ENCODE data around the gene RIC8B. TPM values are rescaled to one million over a fixed set of nuclear protein-coding genes. Genes with fewer than 3 reads are reported as not detected.

Gene RIC8B
- total RNA-seq, 6 experiments from 2014 or later = 5.9 to 10.6 (median 6.5) TPM

GRCh38 chr12:106885541-106886249 lies 111.2 kb downstream of the RIC8B start:
- WGBS (ENCODE audit: insufficient coverage, low coverage, low lambda C conversion rate, missing lambda C conversion rate) = 98% methylated on average over 4 of the region's 4 CpGs
- intact Hi-C loops (cut with DNase I) = no loop called here
- no peaks in the 10 kb centered on the region for H3K9me3 ChIP-seq

DNA sequence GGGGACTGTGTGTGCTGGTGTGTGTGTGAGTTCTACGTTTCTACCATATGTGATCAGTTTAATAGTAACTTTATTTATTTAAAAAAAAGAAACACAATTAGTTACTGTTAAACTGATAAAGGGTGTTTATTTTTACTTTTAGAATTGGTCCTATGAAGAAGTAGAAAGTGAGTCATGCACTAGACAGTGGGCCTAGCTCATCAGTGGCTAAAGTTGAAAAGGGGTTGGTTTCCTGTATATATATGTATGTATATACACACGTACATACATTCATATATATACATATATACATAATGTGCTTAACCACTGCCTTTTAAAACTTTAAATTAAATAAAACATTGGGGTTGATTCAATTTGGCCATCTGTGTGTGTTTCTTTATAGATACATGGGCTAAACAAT lies 112.5 kb downstream of the RIC8B start:
- ATAC-seq = no peak
- no peak overlapping the region for H3K27ac ChIP-seq
- 79% methylated on average over 2 of the region's 2 CpGs for WGBS (ENCODE audit: insufficient coverage, low coverage, low lambda C conversion rate, missing lambda C conversion rate)
- H3K36me3 ChIP-seq = peaks cover 0 to 21% (median 7%) of the 10 kb centered on the region in 4 donors
- no peaks in the 10 kb centered on the region for H3K4me1 ChIP-seq
- H3K9me3 ChIP-seq = no peaks in the 10 kb centered on the region
- H3K4me3 ChIP-seq = no peak overlapping the region
- intact Hi-C loops (cut with DNase I) = no loop called here
- no peaks in the 10 kb centered on the region for H3K27me3 ChIP-seq
- TF ChIP-seq, protein P1, sequence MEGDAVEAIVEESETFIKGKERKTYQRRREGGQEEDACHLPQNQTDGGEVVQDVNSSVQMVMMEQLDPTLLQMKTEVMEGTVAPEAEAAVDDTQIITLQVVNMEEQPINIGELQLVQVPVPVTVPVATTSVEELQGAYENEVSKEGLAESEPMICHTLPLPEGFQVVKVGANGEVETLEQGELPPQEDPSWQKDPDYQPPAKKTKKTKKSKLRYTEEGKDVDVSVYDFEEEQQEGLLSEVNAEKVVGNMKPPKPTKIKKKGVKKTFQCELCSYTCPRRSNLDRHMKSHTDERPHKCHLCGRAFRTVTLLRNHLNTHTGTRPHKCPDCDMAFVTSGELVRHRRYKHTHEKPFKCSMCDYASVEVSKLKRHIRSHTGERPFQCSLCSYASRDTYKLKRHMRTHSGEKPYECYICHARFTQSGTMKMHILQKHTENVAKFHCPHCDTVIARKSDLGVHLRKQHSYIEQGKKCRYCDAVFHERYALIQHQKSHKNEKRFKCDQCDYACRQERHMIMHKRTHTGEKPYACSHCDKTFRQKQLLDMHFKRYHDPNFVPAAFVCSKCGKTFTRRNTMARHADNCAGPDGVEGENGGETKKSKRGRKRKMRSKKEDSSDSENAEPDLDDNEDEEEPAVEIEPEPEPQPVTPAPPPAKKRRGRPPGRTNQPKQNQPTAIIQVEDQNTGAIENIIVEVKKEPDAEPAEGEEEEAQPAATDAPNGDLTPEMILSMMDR (IDR thresholded peaks at IDR 0.05) = no peak
- TF ChIP-seq POLR2A (IDR thresholded peaks at IDR 0.05) = no peak
- no peak for DNase-seq

More at GRCh38 chr12:106885541-106886249, 111.2 kb downstream of the RIC8B start:
- no peak for ATAC-seq
- no peak for DNase-seq
- no peaks in the 10 kb centered on the region for H3K27me3 ChIP-seq
- peaks cover 0 to 26% (median 7%) of the 10 kb centered on the region in 4 donors for H3K36me3 ChIP-seq
- H3K4me1 ChIP-seq = no peaks in the 10 kb centered on the region
- TF ChIP-seq, protein P1 (IDR thresholded peaks at IDR 0.05) = no peak
- TF ChIP-seq POLR2A (IDR thresholded peaks at IDR 0.05) = no peak
- H3K27ac ChIP-seq = no peak overlapping the region
- H3K4me3 ChIP-seq = no peak overlapping the region

DNA sequence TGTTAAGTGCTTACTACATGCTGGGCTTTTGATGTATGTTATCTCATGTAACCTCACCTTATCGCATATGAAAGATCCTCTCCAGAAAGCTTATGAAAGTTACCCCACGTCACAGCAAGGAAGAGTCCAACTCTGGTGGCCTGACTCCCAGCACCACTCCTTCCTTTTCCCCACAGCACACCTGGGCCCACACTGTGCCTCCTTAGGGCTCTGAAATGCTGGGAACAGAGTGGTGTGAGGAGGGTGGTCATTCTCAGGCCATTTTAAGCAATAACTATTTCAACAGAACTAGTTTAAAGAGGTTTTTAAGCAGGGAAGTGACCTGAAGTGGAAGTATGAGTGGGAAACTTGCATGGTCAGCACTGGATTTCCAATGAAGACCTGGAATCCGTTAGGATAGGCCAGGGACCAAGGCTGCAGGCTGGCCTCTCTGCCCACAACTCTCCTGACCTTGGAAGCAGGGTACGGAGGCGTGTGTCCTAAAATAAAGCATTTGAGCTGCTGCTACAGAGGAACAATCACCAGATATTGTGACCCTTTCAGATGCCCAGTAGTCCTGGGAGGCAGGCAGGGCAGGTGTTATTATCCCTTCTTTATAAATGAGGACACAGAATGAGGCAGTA lies 114.0 kb downstream of the RIC8B start:
- Histone ChIP-seq H3K4me3 (no peak overlapping the region), H3K27ac (no peak overlapping the region), H3K4me1 (no peaks in the 10 kb centered on the region), H3K27me3 (no peaks in the 10 kb centered on the region), H3K9me3 (no peaks in the 10 kb centered on the region), H3K36me3 (peaks cover 0 to 9% (median 6%) of the 10 kb centered on the region in 4 donors)
- intact Hi-C loops (cut with DNase I) = no loop called here
- DNase-seq (no peak), ATAC-seq (no peak)
- 91% methylated on average over 5 of the region's 5 CpGs for WGBS (ENCODE audit: insufficient coverage, low coverage, low lambda C conversion rate, missing lambda C conversion rate)
- no peak for TF ChIP-seq POLR2A (IDR thresholded peaks at IDR 0.05)
- TF ChIP-seq, protein P1 (IDR thresholded peaks at IDR 0.05) = no peak

- WGBS (ENCODE audit: insufficient coverage, low coverage, low lambda C conversion rate, missing lambda C conversion rate) = 91% methylated on average over 6 of the region's 6 CpGs
- Histone ChIP-seq H3K36me3 (peaks cover 0 to 9% (median 4%) of the 10 kb centered on the region in 4 donors), H3K27ac (no peak overlapping the region), H3K9me3 (no peaks in the 10 kb centered on the region), H3K4me3 (no peak overlapping the region), H3K27me3 (no peaks in the 10 kb centered on the region), H3K4me1 (no peaks in the 10 kb centered on the region)
- intact Hi-C loops (cut with DNase I) = no loop called here
- DNase-seq (no peak), ATAC-seq (no peak)
- TF ChIP-seq POLR2A (IDR thresholded peaks at IDR 0.05) = no peak
- TF ChIP-seq, protein P1 (IDR thresholded peaks at IDR 0.05) = no peak
These were observed 114.8 kb downstream of the RIC8B start for GRCh38 chr12:106889326-106889725.
